RWPE1 (cell line): ENCODE data around the gene NEMP2.

ENCODE experiments used
- CTCF ChIA-PET: fragments of 350-600 bp; sonication (Branson Sonifier 250); formaldehyde crosslinking; extraction: SDS; loops from one replicate; lab custom pipeline; 2021; lab: Yijun Ruan, JAX
- POLR2A ChIA-PET: fragments of 400-600 bp; formaldehyde crosslinking; extraction: SDS; loops from one replicate; lab custom pipeline; 2020; ENCODE audit warnings: antibody characterized with exemption; ENCODE audit not compliant: low non-redundant PET; lab: Yijun Ruan, JAX
- DNase-seq: peaks from one replicate; pipeline ENCODE4 v3.0.0; 2012; ENCODE audit warnings: low spot score
- H3K27ac ChIP-seq: fragments of 450-650 bp; 2 replicates; pipeline ENCODE4 v1.5.1; 2017
- CTCF ChIP-seq: fragments of 450-650 bp; conservative IDR thresholded peaks from 2 replicates; pipeline ENCODE4 v1.5.1; 2017; ENCODE audit warnings: low read depth, mild to moderate bottlenecking

NEMP2 gene

DNA sequence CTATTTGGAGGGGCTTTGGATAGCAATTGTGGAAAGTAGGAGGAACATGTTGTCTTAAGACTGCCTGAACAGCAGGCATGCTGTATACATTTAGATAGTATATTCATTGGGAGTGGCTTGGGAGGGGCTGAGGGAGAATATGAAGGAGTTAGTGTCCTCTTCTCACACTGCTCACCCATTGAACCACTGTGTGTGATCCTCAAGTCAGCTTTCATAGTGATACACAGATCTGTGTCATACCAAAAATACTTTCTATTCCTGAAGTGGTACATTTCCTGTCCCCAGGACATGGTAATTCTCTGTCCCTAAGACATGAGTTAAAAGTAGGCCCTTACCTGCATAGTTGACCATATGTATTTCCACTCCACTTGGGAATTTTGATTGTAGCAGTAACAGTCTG, 9.6 kb downstream of the NEMP2 start:
- POLR2A ChIA-PET, result no interaction called here
- DNase-seq, result no peak
- TF ChIP-seq CTCF, result no peak
- no peak overlapping the region for H3K27ac ChIP-seq
- CTCF ChIA-PET, result no interaction called here

GRCh38 chr2:190519975-190520767, 14.4 kb downstream of the NEMP2 start:
- DNase-seq, result no peak
- ChIA-PET CTCF (interaction anchor here (0.6 kb wide), 1 partner anchor 313 kb away, joined by 3 read pairs; no protein-coding TSS in a partner anchor), POLR2A (no interaction called here)
- H3K27ac ChIP-seq, result no peak overlapping the region
- no peak for TF ChIP-seq CTCF

DNA sequence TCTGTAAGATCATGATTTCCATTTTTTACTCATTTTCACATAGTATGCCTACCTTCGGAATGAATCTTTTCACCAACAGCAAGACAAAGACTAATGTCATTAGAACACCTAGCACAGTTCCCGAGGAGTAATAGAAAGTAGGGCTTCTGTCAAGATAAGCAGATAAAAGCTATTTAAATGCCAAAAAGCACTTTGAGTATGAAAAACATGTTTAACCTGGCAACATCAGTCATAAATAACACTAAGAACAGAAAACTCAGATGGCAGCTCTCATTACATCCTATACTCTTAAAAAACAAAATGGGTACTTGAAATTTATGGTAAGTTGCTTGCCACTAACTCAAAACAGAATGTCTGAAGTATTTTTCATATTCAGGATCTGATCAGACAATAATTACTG, 17.1 kb downstream of the NEMP2 start:
- DNase-seq, result no peak
- ChIA-PET POLR2A (interaction anchor here (0.7 kb wide), 1 partner anchor 176 kb away, joined by 4 read pairs; no protein-coding TSS in a partner anchor), CTCF (interaction anchor here (1.1 kb wide), 1 partner anchor 57 kb away, joined by 4 read pairs; no protein-coding TSS in a partner anchor)
- no peak for TF ChIP-seq CTCF
- H3K27ac ChIP-seq, result no peak overlapping the region

DNA sequence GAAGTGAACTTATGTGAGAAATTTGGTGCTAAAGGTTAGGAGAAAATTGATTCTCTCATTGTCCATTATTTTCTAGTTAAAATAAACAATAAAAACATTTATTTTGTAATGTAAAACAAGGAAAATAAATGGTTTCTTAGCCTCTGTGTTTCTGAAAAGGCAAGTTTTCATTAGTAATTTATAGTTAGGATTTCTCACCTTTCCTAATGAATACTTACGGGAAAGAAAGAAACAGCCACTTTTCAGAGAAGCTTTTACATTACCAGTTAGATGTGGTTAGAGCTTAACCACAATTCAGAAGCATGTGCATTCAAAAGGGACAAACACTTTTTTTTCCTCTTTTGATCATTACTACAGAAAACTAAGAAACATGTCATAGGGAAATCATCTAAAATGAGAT, 18.8 kb downstream of the NEMP2 start:
- no peak for TF ChIP-seq CTCF
- POLR2A ChIA-PET, result no interaction called here
- CTCF ChIA-PET, result interaction anchor here (1.2 kb wide), 1 partner anchor 133 kb away, joined by 5 read pairs; no protein-coding TSS in a partner anchor
- DNase-seq, result no peak
- H3K27ac ChIP-seq, result no peak overlapping the region

GRCh38 chr2:190514676-190515075, 19.8 kb downstream of the NEMP2 start:
- no peak for DNase-seq
- H3K27ac ChIP-seq, result no peak overlapping the region
- TF ChIP-seq CTCF, result no peak
- POLR2A ChIA-PET, result no interaction called here
- CTCF ChIA-PET, result interaction anchor here (0.6 to 1.2 kb wide), 3 partner anchors 119 to 334 kb away, joined by 3 to 5 read pairs (median 3); no protein-coding TSS in a partner anchor

DNA sequence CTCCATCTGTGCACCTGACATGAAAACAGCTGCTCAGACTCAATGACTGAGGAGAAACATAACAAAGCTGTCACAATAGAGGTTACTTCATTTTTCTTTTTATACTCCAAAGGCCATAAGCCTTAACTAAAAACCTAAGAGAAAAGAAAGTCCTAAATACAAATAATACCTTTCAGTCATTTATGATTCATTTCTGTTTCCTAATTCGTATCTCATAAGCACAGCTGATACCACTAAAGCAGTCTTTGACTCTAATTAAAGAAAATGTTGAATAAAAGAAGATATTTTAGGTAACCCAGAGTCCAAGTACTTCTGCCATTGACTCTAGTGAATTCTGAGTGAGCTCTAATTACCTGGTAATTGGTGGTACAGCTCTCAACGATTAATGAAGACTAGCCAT, 20.6 kb downstream of the NEMP2 start:
- ChIA-PET CTCF (interaction anchor here (0.7 kb wide), 2 partner anchors 10 to 118 kb away, joined by 3 to 4 read pairs; no protein-coding TSS in a partner anchor), POLR2A (no interaction called here)
- no peak overlapping the region for H3K27ac ChIP-seq
- TF ChIP-seq CTCF, result no peak
- DNase-seq, result no peak
